ENCODE data around the gene IL1R2. TPM values are rescaled to one million over a fixed set of nuclear protein-coding genes. Genes with fewer than 3 reads are reported as not detected.
A peak's percentile ranks its signal among the peaks of the same experiment; 100 is the strongest.

Gene IL1R2
- total RNA-seq, 2 donors from 2014 or later = 6.9 to 11.4 TPM

DNA sequence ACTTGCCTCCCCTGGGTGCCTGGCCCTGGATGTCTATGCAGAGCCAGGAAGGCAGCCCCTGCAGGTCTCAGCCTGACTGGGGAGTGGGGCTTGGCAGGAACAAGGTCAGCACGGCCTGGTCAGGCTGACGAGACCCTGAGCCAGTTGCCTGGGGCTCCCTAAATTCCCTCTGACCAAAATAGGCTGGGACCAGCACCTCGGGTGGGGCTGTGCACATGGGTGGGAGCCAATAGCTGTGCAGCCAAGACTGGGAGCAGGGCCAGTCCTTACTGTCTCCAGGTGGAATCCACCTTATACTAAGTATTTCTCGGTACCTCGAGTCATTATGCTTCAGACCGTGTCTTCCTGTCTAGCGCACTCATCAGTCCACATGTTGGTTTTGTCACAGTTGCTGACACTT lies 11.4 kb upstream of the IL1R2 start:
- Histone ChIP-seq H3K4me1 (replicated peaks) (no peaks in the 10 kb centered on the region), H3K4me3 (no peak overlapping the region), H3K9me3 (no peaks in the 10 kb centered on the region), H3K27me3 (replicated peaks; ENCODE audit: insufficient read depth) (no peaks in the 10 kb centered on the region), H3K36me3 (no peaks in the 10 kb centered on the region), H3K27ac (peak overlapping the region in 1 of 2 donors; percentile 30)
- TF ChIP-seq, protein P1, sequence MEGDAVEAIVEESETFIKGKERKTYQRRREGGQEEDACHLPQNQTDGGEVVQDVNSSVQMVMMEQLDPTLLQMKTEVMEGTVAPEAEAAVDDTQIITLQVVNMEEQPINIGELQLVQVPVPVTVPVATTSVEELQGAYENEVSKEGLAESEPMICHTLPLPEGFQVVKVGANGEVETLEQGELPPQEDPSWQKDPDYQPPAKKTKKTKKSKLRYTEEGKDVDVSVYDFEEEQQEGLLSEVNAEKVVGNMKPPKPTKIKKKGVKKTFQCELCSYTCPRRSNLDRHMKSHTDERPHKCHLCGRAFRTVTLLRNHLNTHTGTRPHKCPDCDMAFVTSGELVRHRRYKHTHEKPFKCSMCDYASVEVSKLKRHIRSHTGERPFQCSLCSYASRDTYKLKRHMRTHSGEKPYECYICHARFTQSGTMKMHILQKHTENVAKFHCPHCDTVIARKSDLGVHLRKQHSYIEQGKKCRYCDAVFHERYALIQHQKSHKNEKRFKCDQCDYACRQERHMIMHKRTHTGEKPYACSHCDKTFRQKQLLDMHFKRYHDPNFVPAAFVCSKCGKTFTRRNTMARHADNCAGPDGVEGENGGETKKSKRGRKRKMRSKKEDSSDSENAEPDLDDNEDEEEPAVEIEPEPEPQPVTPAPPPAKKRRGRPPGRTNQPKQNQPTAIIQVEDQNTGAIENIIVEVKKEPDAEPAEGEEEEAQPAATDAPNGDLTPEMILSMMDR (IDR thresholded peaks at IDR 0.05) = no peak
- TF ChIP-seq POLR2AphosphoS5 (IDR thresholded peaks at IDR 0.05) = peak; percentile 31
- intact Hi-C loops (cut with DNase I) = no loop called here
- peak; percentile 54 for DNase-seq (ENCODE audit: low spot score)
- 52% methylated on average over 7 of the region's 7 CpGs for WGBS

DNA sequence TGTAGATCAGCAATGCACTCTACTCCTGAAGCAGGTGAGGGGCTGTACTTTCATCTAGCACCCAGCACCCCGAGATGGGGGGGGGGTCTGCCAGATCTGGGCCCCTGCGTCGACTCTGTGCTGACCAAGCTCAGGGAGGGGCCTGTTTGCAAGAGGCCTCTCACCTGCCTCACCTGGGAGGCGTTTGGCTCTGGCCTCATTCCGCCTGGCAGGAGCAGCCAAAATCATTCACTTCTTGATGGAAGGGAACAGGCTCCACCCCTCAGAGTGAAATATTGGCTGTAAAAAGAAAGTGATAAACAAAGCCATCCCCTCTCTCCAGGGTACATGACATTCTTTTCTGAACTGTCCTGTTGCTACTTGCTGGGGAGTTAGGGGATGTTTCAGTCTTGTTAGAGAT lies 10.7 kb upstream of the IL1R2 start:
- 47% methylated on average over 5 of the region's 5 CpGs for WGBS
- H3K9me3 ChIP-seq = no peaks in the 10 kb centered on the region
- no peaks in the 10 kb centered on the region for H3K36me3 ChIP-seq
- no peaks in the 10 kb centered on the region for H3K4me1 ChIP-seq (replicated peaks)
- TF ChIP-seq, protein P1 (IDR thresholded peaks at IDR 0.05) = no peak
- TF ChIP-seq POLR2AphosphoS5 (IDR thresholded peaks at IDR 0.05) = peak; percentile 44
- DNase-seq (ENCODE audit: low spot score) = peak; percentile 71
- no peak overlapping the region for H3K4me3 ChIP-seq
- intact Hi-C loops (cut with DNase I) = no loop called here
- no peaks in the 10 kb centered on the region for H3K27me3 ChIP-seq (replicated peaks; ENCODE audit: insufficient read depth)
- H3K27ac ChIP-seq = peak overlapping the region; percentile 30 to 44

DNA sequence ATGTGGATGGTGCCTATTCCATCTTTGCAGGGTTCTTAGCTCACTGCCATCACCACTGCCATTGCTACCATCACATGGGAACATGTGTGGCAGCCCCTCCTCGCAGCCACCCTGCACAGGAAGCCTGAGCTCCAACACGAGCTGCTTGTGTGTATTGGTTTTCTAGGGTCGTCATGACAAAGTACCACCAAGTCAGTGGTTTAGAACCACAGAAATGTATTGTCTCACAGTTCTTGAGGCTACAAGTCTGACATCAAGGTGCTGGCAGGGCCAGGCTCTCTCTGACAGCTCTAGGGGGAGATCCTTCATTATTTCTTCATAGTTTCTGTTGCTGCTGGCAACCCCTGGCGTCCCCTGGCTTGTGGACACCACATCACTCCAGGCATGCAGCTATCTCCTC lies 10.3 kb upstream of the IL1R2 start:
- Histone ChIP-seq H3K9me3 (no peaks in the 10 kb centered on the region), H3K4me3 (no peak overlapping the region), H3K4me1 (replicated peaks) (no peaks in the 10 kb centered on the region), H3K27me3 (replicated peaks; ENCODE audit: insufficient read depth) (no peaks in the 10 kb centered on the region), H3K36me3 (no peaks in the 10 kb centered on the region), H3K27ac (peak overlapping the region; percentile 30 to 44)
- intact Hi-C loops (cut with DNase I) = no loop called here
- no peak for DNase-seq (ENCODE audit: low spot score)
- TF ChIP-seq POLR2AphosphoS5 (IDR thresholded peaks at IDR 0.05) (no peak), POLR2A (IDR thresholded peaks at IDR 0.05) (no peak)
- TF ChIP-seq, protein P1 (IDR thresholded peaks at IDR 0.05) = no peak
- 76% methylated on average over 4 of the region's 4 CpGs for WGBS

DNA sequence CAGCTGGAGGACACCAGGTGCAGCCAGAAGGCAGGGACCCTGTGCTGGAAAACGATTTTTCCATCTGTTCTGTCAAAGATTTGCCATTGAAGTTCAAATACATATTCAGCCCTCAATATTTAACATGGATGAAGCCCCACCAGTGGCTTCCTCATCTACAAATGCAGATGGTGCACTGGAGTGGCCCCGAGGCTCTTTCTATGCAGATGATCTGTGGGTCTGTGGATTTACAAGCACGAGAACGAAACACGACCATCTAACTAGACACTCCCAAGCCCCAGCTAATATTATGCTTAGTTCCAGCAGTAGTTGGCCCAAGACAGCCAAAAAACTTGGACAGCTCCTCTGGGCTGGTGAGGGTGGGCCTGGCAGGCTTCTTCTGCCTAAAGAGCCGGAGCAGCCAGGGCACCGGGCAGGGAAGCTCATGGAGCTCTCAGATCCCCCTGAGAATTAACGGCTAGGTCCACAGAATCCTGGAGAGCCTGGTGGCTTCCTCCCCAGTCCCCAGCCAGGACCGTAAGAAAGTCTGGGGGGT lies 9.2 kb upstream of the IL1R2 start:
- no peak for DNase-seq (ENCODE audit: low spot score)
- Histone ChIP-seq H3K36me3 (no peaks in the 10 kb centered on the region), H3K9me3 (no peaks in the 10 kb centered on the region), H3K4me3 (no peak overlapping the region), H3K4me1 (replicated peaks) (no peaks in the 10 kb centered on the region), H3K27me3 (replicated peaks; ENCODE audit: insufficient read depth) (no peaks in the 10 kb centered on the region), H3K27ac (peak overlapping the region; percentile 15 to 49)
- intact Hi-C loops (cut with DNase I) = no loop called here
- 74% methylated on average over 9 of the region's 9 CpGs for WGBS
- TF ChIP-seq, protein P1 (IDR thresholded peaks at IDR 0.05) = no peak
- no peak for TF ChIP-seq POLR2AphosphoS5 (IDR thresholded peaks at IDR 0.05)
- TF ChIP-seq POLR2A (IDR thresholded peaks at IDR 0.05) = no peak

DNA sequence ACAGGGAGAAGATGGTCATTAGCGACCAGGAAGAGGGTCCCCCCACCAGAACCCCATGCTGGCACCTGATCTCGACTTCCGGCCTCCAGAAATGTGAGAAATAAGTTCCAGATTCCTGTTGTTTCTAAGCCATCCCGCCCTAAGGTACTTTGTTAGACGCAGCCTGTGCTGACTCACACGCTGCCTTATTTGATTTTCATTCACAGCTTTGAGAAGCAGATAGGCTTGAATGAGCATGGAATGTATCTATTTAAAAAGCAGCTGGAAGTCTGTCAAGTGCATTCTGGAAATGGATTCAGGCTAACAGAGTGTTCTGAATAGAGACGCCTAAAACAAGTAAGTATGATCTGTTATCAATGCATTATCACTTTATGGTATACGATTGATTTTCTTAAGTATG lies 8.3 kb upstream of the IL1R2 start:
- no peaks in the 10 kb centered on the region for H3K4me1 ChIP-seq (replicated peaks)
- no peaks in the 10 kb centered on the region for H3K36me3 ChIP-seq
- peak; percentile 58 for TF ChIP-seq POLR2AphosphoS5 (IDR thresholded peaks at IDR 0.05)
- TF ChIP-seq, protein P1 (IDR thresholded peaks at IDR 0.05) = no peak
- no peak overlapping the region for H3K4me3 ChIP-seq
- WGBS = 26% methylated on average over 8 of the region's 8 CpGs
- no peaks in the 10 kb centered on the region for H3K9me3 ChIP-seq
- intact Hi-C loops (cut with DNase I) = no loop called here
- H3K27ac ChIP-seq = peak overlapping the region; percentile 15 to 49
- H3K27me3 ChIP-seq (replicated peaks; ENCODE audit: insufficient read depth) = no peaks in the 10 kb centered on the region
- DNase-seq (ENCODE audit: low spot score) = peak; percentile 39

Data from prostate gland (tissue), 2 donors.